ENCODE results near the gene MGLL. TPM values are rescaled to one million over a fixed set of nuclear protein-coding genes. Genes with fewer than 3 reads are reported as not detected.
A peak's percentile ranks its signal among the peaks of the same experiment; 100 is the strongest.

MGLL gene
- total RNA-seq, 4 donors from 2014 or later: 12.6 to 44.8 (median 32.3) TPM

DNA sequence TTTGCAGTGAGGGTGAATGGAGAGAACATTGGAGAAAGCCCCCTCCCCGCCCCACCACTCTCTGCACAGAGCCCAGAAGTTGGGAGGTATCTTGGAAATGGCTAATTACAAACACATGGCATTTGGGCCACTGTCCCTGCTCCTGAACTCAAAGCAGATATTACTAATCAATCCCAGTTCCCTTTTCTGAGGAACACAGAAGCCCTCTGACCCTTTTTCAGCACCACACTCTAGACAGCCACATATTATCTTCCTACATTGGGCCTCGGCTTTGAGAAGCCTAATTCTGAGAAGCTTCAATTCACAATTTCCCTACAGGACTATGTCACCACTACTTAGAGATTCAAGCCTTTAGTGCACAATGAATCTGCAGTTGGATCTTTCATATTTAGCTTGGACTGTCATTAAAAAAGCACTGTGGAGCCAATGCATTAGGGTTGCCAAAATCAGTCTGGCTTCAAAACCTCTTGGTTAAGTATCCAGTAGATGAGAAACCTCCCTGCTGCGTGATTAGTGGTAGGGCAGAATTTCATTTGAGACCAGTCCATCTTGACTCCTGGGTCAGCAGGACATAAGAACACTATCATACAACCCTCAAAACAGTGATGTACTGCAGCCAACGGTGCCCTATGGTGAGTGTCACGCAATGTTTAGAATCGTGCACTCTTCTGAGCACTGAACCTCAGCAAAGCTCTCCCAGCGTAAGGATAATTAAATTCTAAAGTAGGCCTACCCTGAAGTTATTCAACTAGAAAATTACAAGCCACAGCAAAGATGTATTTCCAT, 26.1 kb downstream of the MGLL start:
- no peaks in the 10 kb centered on the region for H3K9me3 ChIP-seq
- H3K27ac ChIP-seq: no peak overlapping the region
- intact Hi-C loops (cut with DNase I; ENCODE audit: low total_unique reads): no loop called here
- TF ChIP-seq CTCF (IDR thresholded peaks at IDR 0.05) (no peak), POLR2A (IDR thresholded peaks at IDR 0.05) (no peak)
- no peaks in the 10 kb centered on the region for H3K27me3 ChIP-seq
- H3K36me3 ChIP-seq: no peaks in the 10 kb centered on the region
- no peaks in the 10 kb centered on the region for H3K4me1 ChIP-seq
- no peak overlapping the region for H3K4me3 ChIP-seq
- no peak for DNase-seq

GRCh38 chr3:127794972-127795371, 27.3 kb downstream of the MGLL start:
- Histone ChIP-seq H3K27ac (no peak overlapping the region), H3K9me3 (no peaks in the 10 kb centered on the region), H3K36me3 (no peaks in the 10 kb centered on the region), H3K4me3 (no peak overlapping the region), H3K4me1 (no peaks in the 10 kb centered on the region), H3K27me3 (no peaks in the 10 kb centered on the region)
- no peak for DNase-seq
- intact Hi-C loops (cut with DNase I; ENCODE audit: low total_unique reads): no loop called here
- TF ChIP-seq POLR2A (IDR thresholded peaks at IDR 0.05) (no peak), CTCF (IDR thresholded peaks at IDR 0.05) (no peak)

DNA sequence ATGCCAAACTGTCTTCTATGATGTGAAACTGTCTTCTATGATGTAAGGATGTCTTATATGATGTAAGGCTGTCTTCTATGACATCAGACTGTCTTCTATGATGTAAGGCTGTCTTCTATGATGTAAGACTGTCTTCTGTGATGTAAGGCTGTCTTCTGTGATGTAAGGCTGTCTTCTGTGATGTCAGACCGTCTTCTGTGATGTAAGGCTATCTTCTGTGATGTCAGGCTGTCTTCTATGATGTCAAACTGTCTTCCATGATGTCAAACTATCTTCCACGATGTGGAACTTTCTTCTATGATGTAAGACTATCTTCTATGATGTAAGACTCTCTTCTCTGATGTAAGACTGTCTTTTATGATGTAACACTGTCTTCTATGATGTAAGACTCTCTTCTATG, 27.9 kb downstream of the MGLL start:
- no peaks in the 10 kb centered on the region for H3K4me1 ChIP-seq
- H3K27ac ChIP-seq: no peak overlapping the region
- no peak overlapping the region for H3K4me3 ChIP-seq
- intact Hi-C loops (cut with DNase I; ENCODE audit: low total_unique reads): no loop called here
- no peaks in the 10 kb centered on the region for H3K36me3 ChIP-seq
- no peaks in the 10 kb centered on the region for H3K27me3 ChIP-seq
- TF ChIP-seq POLR2A (IDR thresholded peaks at IDR 0.05) (no peak), CTCF (IDR thresholded peaks at IDR 0.05) (no peak)
- no peak for DNase-seq
- H3K9me3 ChIP-seq: no peaks in the 10 kb centered on the region

DNA sequence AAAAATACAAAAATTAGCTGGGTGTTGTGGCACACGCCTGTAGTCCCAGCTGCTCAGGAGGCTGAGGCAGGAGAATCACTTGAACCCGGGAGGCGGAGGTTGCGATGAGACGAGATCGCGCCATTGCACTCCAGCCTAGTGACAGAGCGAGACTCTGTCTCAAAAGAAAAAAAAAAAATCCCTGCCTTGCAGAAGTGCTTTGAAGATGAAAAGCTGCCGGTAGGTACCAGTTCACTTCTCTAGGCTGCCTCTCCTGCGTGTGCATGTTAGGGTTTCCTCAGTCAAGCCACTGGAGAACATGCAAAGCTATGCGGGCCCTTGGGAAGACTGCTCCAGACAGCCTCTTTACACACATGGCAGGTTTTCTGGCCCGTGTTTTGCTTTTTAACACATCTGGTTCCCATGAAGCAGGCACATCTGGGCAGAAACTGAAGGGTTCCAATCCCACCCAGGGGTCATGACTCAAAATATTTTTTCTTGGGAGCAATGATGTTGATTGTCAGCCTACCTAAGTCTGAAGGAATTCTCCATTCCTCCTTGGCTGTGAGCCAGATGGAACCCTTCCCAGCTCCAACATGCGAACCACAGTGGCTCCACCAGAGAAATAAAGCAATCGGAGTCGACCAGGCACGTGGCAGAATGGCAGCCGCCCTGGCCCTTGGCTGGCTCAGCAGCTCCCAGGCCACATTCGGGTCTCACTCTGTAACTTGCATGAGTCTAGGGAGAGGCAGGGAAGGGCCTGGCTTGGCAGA, 29.6 kb downstream of the MGLL start:
- no peaks in the 10 kb centered on the region for H3K36me3 ChIP-seq
- H3K9me3 ChIP-seq: no peaks in the 10 kb centered on the region
- H3K27me3 ChIP-seq: no peaks in the 10 kb centered on the region
- TF ChIP-seq CTCF (IDR thresholded peaks at IDR 0.05) (no peak), POLR2A (IDR thresholded peaks at IDR 0.05) (no peak)
- H3K4me3 ChIP-seq: no peak overlapping the region
- intact Hi-C loops (cut with DNase I; ENCODE audit: low total_unique reads): no loop called here
- DNase-seq: peak; percentile 40 to 53
- no peaks in the 10 kb centered on the region for H3K4me1 ChIP-seq
- H3K27ac ChIP-seq: peak overlapping the region in 1 of 2 donors; percentile 66
